OCI-LY7 (cell line): ENCODE results near the gene RTP5.

Source experiments
- CTCF ChIP-seq: fragments of 200-600 bp; sonication (generic); conservative IDR thresholded peaks from 2 replicates; pipeline ENCODE4 v1.5.1; 2014; ENCODE audit warnings: mild to moderate bottlenecking, antibody characterized with exemption, low read length, moderate library complexity, mixed read lengths
- EZH2phosphoT487 ChIP-seq: fragments of 200-600 bp; sonication (generic); IDR thresholded peaks from 2 replicates; pipeline ENCODE4 v1.6.1; 2018; ENCODE audit warnings: low read depth, borderline replicate concordance, mild to moderate bottlenecking, mixed run types, antibody characterized with exemption, low read length, moderate library complexity, mixed read lengths

DNA sequence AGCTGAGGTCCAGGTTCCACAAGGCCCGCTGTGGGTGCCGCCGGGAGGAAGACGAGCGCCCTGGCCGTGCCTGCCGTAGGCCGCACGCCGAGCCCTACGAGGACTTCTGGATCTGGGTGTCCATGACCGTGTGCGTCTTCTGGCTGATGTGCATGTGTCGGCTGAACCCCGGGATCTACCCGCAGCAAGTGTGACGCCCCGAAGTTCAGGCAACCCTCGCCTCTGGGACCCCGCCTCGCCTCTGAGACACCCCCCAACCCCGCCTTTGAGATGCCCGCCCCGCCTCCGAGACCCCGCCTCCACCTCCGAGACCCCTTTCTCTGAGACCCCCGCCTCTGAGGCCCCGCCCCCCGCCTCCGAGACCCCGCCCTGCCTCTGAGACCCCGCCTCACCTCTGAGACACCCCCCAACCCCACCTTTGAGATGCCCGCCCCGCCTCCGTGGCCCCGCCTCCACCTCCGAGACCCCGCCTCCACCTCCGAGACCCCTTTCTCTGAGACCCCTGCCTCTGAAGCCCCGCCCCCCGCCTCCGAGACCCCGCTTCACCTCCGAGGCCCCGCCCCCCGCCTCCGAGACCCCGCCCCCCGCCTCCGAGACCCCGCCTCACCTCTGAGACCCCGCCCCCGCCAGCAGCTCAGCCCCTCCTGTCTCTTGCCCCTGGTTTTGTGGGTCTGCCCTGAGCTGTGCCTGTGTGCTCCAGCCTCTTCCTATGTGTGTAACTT is 3.7 kb downstream of the RTP5 start:
- TF ChIP-seq CTCF (no peak), EZH2phosphoT487 (no peak)
